HG03378 (cell line): ENCODE measurements around the gene EXO1.
A peak's percentile ranks its signal among the peaks of the same experiment; 100 is the strongest.
"Not testable (repeated sequence)": the region's sequence is repeated elsewhere in the genome, so short reads cannot be mapped to it uniquely, and the experiment has no call there.

Source experiments
- ATAC-seq: cut with Tn5 transposase; IDR thresholded peaks from one replicate; pipeline ENCODE4 v1.9.1; 2021; ENCODE audit warnings: mild to moderate bottlenecking, moderate library complexity; ENCODE audit not compliant: unreplicated experiment

EXO1 gene

GRCh38 chr1:241834733-241835377, 13.1 kb upstream of the EXO1 start:
- no peak for ATAC-seq

GRCh38 chr1:241836941-241837340, 11.1 kb upstream of the EXO1 start:
- no peak for ATAC-seq

GRCh38 chr1:241837416-241837815, 10.6 kb upstream of the EXO1 start:
- ATAC-seq = no peak

- ATAC-seq = no peak
Measured at GRCh38 chr1:241837901-241838300, 10.1 kb upstream of the EXO1 start.

- ATAC-seq = no peak
Measured at GRCh38 chr1:241838897-241839296, 9.1 kb upstream of the EXO1 start.

GRCh38 chr1:241839369-241839979, 8.5 kb upstream of the EXO1 start:
- ATAC-seq = peak; percentile 77

GRCh38 chr1:241840164-241840563, 7.8 kb upstream of the EXO1 start:
- no peak for ATAC-seq

- ATAC-seq = no peak
Measured at GRCh38 chr1:241841691-241842090, 6.3 kb upstream of the EXO1 start.

- ATAC-seq = no peak
Measured at GRCh38 chr1:241842565-241842964, 5.4 kb upstream of the EXO1 start.

GRCh38 chr1:241844593-241844992, 3.4 kb upstream of the EXO1 start:
- ATAC-seq = no peak

- ATAC-seq = no peak
Measured at GRCh38 chr1:241846375-241846774, 1.6 kb upstream of the EXO1 start.

- no peak for ATAC-seq
Measured at GRCh38 chr1:241846862-241847539, 1.0 kb upstream of the EXO1 start.

- ATAC-seq = no peak
Measured at GRCh38 chr1:241847540-241847795, 536 bp upstream of the EXO1 start.

GRCh38 chr1:241848686-241849344, 811 bp downstream of the EXO1 start:
- no peak for ATAC-seq

GRCh38 chr1:241849345-241849695, 1.3 kb downstream of the EXO1 start:
- no peak for ATAC-seq

- not testable (repeated sequence) for ATAC-seq
Measured at GRCh38 chr1:241855545-241856140, 7.6 kb downstream of the EXO1 start.

GRCh38 chr1:241857131-241857530, 9.1 kb downstream of the EXO1 start:
- peak; percentile 79 for ATAC-seq

GRCh38 chr1:241860922-241861321, 12.9 kb downstream of the EXO1 start:
- ATAC-seq = no peak

GRCh38 chr1:241869022-241869421, 21.0 kb downstream of the EXO1 start:
- ATAC-seq = no peak

GRCh38 chr1:241870336-241870735, 22.3 kb downstream of the EXO1 start:
- no peak for ATAC-seq

GRCh38 chr1:241870746-241871430, 22.9 kb downstream of the EXO1 start:
- ATAC-seq = no peak
